SK-N-DZ (cell line): ENCODE results near the gene CBARP.
"Not testable (repeated sequence)": the region's sequence is repeated elsewhere in the genome, so short reads cannot be mapped to it uniquely, and the experiment has no call there.

Experiments used
- DNase-seq: peaks from one replicate; pipeline ENCODE4 v3.0.0-alpha.2; 2015; ENCODE audit warnings: low spot score

The CBARP gene

DNA sequence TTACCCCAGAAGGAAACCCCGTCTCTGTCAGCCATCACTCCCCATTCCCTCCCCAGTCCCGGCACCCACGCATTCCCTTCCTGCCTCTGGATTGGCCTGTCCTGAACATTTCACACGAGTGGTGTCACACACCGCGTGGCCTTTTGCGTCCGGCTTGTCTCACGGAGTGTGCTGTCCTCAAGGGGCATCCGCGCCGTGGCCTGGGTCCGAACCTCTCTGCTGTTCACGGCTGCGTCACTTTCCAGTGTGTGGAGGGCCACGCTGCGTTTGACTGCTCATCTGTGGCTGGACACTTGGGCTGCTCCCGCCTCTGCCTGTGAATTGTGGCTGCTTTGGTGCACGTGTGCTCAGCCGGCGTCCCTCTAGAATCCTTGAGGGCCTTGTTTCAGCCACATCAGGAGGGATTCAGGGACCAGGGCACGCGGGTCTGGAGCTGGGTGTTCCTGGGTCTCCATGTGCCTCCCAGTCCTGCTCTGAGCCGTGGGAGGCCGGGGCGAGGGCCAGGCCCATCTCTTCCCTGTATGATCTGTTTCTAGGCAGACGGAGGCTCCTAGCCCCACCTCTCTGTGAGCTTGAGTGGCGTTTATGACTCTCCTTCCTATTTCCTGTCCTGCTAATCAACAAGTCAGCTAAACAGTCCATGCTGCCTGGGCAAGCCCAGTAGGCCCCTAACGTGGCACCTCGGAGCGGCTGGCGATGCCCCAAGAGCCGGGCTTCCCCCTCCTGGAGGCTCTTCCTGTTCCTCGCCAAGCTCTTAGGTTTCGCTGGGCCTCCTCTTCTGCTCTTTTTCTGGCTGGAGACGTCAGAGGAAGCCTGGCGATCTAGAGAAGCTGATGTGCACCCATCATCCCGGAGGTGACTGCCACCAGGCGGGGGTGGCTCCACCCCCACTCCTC lies 24.2 kb downstream of the CBARP start:
- no peak for DNase-seq

- no peak for DNase-seq
Measured at GRCh38 chr19:1211494-1212234, 26.1 kb downstream of the CBARP start.

DNA sequence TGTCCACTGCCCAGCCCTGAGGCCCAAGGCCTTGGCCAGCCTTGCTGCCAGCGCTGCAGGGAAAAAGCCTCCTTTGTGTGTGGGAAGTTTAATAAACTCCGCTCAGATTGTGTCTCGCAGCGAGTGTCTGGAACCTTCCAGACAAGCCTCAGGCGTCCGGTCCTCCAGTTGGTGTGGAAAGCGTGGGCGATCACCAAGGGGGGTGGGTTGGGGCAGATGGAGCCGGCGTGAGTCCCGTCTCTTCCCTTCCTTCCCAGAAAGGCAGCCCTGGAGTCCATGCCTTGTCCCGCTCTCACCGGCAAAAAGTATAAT lies 27.6 kb downstream of the CBARP start:
- DNase-seq, result no peak

- DNase-seq, result not testable (repeated sequence)
Measured at GRCh38 chr19:1208830-1209229, 29.0 kb downstream of the CBARP start.

DNA sequence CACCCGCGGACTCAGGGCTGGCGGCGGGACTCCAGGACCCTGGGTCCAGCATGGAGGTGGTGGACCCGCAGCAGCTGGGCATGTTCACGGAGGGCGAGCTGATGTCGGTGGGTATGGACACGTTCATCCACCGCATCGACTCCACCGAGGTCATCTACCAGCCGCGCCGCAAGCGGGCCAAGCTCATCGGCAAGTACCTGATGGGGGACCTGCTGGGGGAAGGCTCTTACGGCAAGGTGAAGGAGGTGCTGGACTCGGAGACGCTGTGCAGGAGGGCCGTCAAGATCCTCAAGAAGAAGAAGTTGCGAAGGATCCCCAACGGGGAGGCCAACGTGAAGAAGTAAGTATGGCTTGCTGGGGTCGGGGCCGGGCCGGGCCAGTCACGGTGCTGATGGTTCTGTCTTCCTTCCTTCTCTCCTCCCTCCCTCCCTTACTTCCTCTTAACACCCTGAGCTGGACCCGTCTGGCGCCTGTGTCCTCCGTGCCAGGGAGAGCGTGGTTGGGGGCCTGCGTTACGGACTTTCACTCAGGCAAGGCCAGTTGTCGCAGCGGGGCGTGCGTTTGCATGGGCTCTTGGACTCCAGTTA lies 30.8 kb downstream of the CBARP start:
- DNase-seq, result no peak

- DNase-seq, result no peak
Measured at GRCh38 chr19:1206150-1206863, 31.5 kb downstream of the CBARP start.

DNA sequence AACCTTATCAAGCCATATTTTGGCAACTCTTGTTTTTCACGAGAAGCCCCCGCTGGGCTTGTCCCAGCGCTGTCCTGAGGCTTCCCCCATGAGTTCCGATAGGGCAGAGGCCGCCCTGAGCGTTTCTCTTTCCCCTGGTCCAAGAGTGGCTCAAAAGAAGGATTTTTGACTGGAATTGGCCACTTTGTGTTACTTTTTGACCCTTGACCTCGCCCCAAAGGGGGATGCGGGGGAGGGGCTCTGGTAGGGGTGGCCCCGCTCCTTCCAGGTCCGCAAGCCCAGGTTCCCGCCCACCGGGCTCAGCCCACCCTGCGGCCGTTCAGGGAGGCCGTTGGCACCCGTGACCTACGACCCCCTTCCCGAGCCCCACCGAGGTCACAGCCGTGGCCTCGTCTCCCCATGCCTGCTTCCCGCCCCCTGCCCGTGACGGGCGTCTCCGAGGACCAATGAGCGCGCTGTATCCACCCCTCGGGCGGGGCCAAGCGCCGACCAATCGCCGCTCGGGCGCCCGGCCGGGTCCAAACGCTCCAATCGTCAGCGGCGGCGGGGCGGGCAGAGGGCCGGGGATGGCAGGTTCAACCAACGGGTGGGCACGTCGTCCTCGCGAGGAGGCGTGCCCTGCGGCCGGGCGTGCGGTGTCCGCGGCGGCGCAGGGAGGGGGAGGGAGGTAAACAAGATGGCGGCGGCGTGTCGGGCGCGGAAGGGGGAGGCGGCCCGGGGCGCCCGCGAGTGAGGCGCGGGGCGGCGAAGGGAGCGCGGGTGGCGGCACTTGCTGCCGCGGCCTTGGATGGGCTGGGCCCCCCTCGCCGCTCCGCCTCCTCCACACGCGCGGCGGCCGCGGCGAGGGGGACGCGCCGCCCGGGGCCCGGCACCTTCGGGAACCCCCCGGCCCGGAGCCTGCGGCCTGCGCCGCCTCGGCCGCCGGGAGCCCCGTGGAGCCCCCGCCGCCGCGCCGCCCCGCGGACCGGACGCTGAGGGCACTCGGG lies 32.4 kb downstream of the CBARP start, which contains the start of gene STK11:
Gene STK11 (plus strand): TSS at position 665 of the 986 bp plus-strand sequence. CDS start 1,136 bp downstream, outside the sequence.
- DNase-seq, result peak; percentile 96

- DNase-seq, result not testable (repeated sequence)
Measured at GRCh38 chr19:1200614-1201013, 37.2 kb downstream of the CBARP start.

DNA sequence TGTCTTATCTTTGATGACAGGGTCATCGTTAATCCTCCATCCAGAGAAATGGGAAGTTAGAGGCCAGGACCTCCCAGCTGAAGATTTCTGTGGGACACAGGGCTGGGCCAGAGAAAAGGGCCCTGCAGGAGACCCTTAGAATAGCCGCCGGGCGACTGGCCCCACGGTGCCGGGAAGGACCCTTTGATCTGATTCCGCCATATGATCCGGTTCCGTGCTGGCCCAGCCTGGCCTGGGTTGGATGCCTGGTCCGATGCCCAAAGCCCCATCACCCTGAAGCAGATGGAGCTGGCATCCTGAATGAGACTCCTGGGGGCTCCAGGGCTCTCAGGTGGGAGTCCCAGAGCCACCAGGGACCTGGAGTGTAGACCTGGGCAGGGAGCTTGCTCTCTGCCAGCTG lies 38.3 kb downstream of the CBARP start:
- DNase-seq, result no peak

GRCh38 chr19:1189419-1189818 lies 48.4 kb downstream of the CBARP start:
- DNase-seq, result no peak

GRCh38 chr19:1183543-1184172 lies 54.1 kb downstream of the CBARP start:
- DNase-seq, result no peak

DNA sequence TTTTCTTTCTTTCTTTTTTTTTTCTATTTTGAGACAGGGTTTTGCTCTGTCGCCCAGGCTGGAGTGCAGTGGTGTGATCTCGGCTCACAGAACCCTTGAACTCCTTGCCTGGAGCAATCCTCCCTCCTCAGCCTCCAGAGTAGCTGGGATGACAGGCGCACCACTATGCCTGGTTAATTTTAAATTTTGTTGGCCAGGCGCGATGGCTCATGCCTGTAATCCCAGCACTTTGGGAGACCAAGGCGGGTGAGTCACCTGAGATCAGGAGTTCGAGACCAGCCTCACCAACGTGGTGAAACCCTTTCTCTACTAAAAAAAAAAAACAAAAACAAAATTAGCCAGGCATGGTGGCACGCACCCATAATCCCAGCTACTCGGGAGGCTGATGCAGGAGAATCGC lies 55.1 kb downstream of the CBARP start:
- DNase-seq, result no peak

DNA sequence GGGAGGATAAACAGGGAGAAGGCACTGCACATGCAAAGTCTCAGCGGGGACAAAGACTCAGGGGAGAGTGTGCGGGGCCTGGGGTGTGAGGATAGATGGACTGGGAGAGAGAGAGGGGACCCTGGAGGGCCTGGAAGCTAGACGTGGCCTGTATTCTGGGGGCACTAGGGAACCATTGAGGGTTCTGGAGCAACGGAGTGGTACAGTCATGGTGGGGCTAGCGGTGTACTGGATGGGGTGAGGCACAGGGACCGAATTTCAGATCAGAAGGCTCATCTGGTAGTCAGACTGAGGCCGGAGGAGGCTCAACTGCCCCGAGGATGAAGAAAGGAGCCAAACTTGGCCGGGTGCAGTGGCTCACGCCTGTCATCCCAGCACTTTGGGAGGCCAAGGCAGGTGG lies 55.7 kb downstream of the CBARP start:
- DNase-seq, result no peak

DNA sequence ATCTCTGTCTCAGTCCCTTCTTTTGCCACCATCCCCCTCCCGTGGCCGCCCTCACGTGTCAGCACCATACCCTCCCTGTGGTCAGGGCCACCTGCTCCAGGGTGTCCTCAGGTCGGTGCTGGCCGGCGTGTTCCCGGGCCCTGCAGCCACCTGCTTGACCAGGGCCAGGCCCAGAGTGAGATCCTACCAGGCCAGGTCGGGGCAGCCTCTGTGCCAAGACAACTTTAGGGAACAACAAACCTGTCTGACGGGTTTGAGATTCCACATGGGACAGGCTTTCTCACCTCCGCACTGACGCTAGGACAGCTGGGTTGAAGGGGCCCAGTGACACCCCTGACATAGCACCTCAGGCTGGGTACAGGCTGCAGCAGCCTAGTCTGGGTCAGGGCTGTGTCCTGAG lies 56.2 kb downstream of the CBARP start:
- DNase-seq, result no peak
